GM19239 (cell line): Measurements from ENCODE around the gene PHF8.

ENCODE experiments used
- DNase-seq: peaks from one replicate; pipeline ENCODE4 v3.0.0; 2011; ENCODE audit warnings: low spot score; ENCODE audit not compliant: insufficient read length
- FAIRE-seq: peaks from 2 replicates; lab custom pipeline; 2011; peaks lifted over from hg19 to GRCh38; lab: Jason Lieb, UNC

PHF8 gene

GRCh38 chrX:54029529-54030143 lies 14.6 kb downstream of the PHF8 start:
- FAIRE-seq (no peak), DNase-seq (no peak)

- FAIRE-seq = no peak
Measured at GRCh38 chrX:54024350-54024749, 19.9 kb downstream of the PHF8 start.

GRCh38 chrX:54012830-54013500 lies 31.3 kb downstream of the PHF8 start:
- no peak for FAIRE-seq

More at GRCh38 chrX:54024350-54024749, 19.9 kb downstream of the PHF8 start:
- DNase-seq = no peak

GRCh38 chrX:54007682-54008081 lies 36.6 kb downstream of the PHF8 start:
- FAIRE-seq (no peak), DNase-seq (no peak)

More at GRCh38 chrX:54012830-54013500, 31.3 kb downstream of the PHF8 start:
- no peak for DNase-seq

- FAIRE-seq (no peak), DNase-seq (no peak)
Measured at GRCh38 chrX:53997724-53998123, 46.5 kb downstream of the PHF8 start.

- FAIRE-seq = peak; percentile 14
Measured at GRCh38 chrX:53992589-53992988, 51.7 kb downstream of the PHF8 start.

GRCh38 chrX:53990171-53990570 lies 54.1 kb downstream of the PHF8 start:
- FAIRE-seq (no peak), DNase-seq (no peak)

More at GRCh38 chrX:53992589-53992988, 51.7 kb downstream of the PHF8 start:
- DNase-seq = no peak

GRCh38 chrX:53984895-53985294 lies 59.4 kb downstream of the PHF8 start:
- DNase-seq (no peak), FAIRE-seq (no peak)

GRCh38 chrX:53974529-53974928 lies 69.7 kb downstream of the PHF8 start:
- no peak for DNase-seq
- no peak for FAIRE-seq

GRCh38 chrX:53969540-53969939 lies 74.7 kb downstream of the PHF8 start:
- no peak for DNase-seq
- FAIRE-seq = no peak

GRCh38 chrX:53950130-53950733 lies 94.0 kb downstream of the PHF8 start:
- FAIRE-seq (peak; percentile 37), DNase-seq (no peak)

GRCh38 chrX:53940180-53940579 lies 104.1 kb downstream of the PHF8 start:
- FAIRE-seq (no peak), DNase-seq (no peak)

GRCh38 chrX:53939127-53939526 lies 105.1 kb downstream of the PHF8 start:
- no peak for FAIRE-seq
- no peak for DNase-seq

GRCh38 chrX:53930515-53931380 lies 113.5 kb downstream of the PHF8 start:
- peak; percentile 4 for FAIRE-seq
- no peak for DNase-seq

- DNase-seq (no peak), FAIRE-seq (no peak)
Measured at GRCh38 chrX:53926030-53926429, 118.2 kb downstream of the PHF8 start.

- peak; percentile 72 for FAIRE-seq
- DNase-seq = no peak
Measured at GRCh38 chrX:53918702-53919101, 125.6 kb downstream of the PHF8 start.

GRCh38 chrX:53900623-53901022 lies 143.7 kb downstream of the PHF8 start:
- FAIRE-seq = no peak
- DNase-seq = no peak

GRCh38 chrX:53895270-53895669 lies 149.0 kb downstream of the PHF8 start:
- no peak for DNase-seq
- no peak for FAIRE-seq
